Measurements from ENCODE around the gene PAPSS2.

PAPSS2 gene

GRCh38 chr10:87667493-87667892 lies 7.8 kb downstream of the PAPSS2 start:
- no peaks in the 10 kb centered on the region for H3F3A ChIP-seq (ENCODE audit: insufficient read depth)
- TF ChIP-seq EZH2phosphoT487 (conservative IDR thresholded peaks at IDR 0.05; ENCODE audit: low read length) (no peak), CTCF (IDR thresholded peaks at IDR 0.05; ENCODE audit: insufficient read depth, low read length, poor library complexity, severe bottlenecking) (no peak)
- H3K27ac ChIP-seq (ENCODE audit: low read depth, low read length) = no peak overlapping the region
- H3K9me2 ChIP-seq (replicated peaks; ENCODE audit: insufficient read depth, low read length) = no peaks in the 10 kb centered on the region
- no peaks in the 10 kb centered on the region for H3K27me3 ChIP-seq (ENCODE audit: low read length)
- H3K4me3 ChIP-seq (ENCODE audit: insufficient read depth, low read length, poor library complexity, severe bottlenecking) = no peak overlapping the region
- H3K4me2 ChIP-seq (ENCODE audit: low read depth, low read length, poor library complexity, severe bottlenecking) = no peak overlapping the region
- no peaks in the 10 kb centered on the region for H3K9me3 ChIP-seq (ENCODE audit: insufficient read depth, low read length)
- no peak overlapping the region for H3K9ac ChIP-seq (ENCODE audit: low read length)
- H4K20me1 ChIP-seq (ENCODE audit: low read depth, low read length) = no peaks in the 10 kb centered on the region
- no peaks in the 10 kb centered on the region for H3K36me3 ChIP-seq (ENCODE audit: low read length)
- no peaks in the 10 kb centered on the region for H3K79me2 ChIP-seq (ENCODE audit: insufficient read depth, low read length)
- no peak overlapping the region for H2AFZ ChIP-seq (ENCODE audit: low read depth, low read length, severe bottlenecking)

GRCh38 chr10:87668324-87669074 lies 8.8 kb downstream of the PAPSS2 start:
- Histone ChIP-seq H3K27me3 (ENCODE audit: low read length) (no peaks in the 10 kb centered on the region), H3K27ac (ENCODE audit: low read depth, low read length) (no peak overlapping the region), H3K9me2 (replicated peaks; ENCODE audit: insufficient read depth, low read length) (no peaks in the 10 kb centered on the region), H3K9me3 (ENCODE audit: insufficient read depth, low read length) (no peaks in the 10 kb centered on the region), H3K4me2 (ENCODE audit: low read depth, low read length, poor library complexity, severe bottlenecking) (no peak overlapping the region), H3K9ac (ENCODE audit: low read length) (no peak overlapping the region), H3F3A (ENCODE audit: insufficient read depth) (no peaks in the 10 kb centered on the region), H2AFZ (ENCODE audit: low read depth, low read length, severe bottlenecking) (no peak overlapping the region), H4K20me1 (ENCODE audit: low read depth, low read length) (no peaks in the 10 kb centered on the region), H3K4me3 (ENCODE audit: insufficient read depth, low read length, poor library complexity, severe bottlenecking) (no peak overlapping the region), H3K36me3 (ENCODE audit: low read length) (no peaks in the 10 kb centered on the region), H3K79me2 (ENCODE audit: insufficient read depth, low read length) (no peaks in the 10 kb centered on the region)
- no peak for TF ChIP-seq EZH2phosphoT487 (conservative IDR thresholded peaks at IDR 0.05; ENCODE audit: low read length)
- no peak for TF ChIP-seq CTCF (IDR thresholded peaks at IDR 0.05; ENCODE audit: insufficient read depth, low read length, poor library complexity, severe bottlenecking)

- no peak overlapping the region for H2AFZ ChIP-seq (ENCODE audit: low read depth, low read length, severe bottlenecking)
- no peak overlapping the region for H3K4me3 ChIP-seq (ENCODE audit: insufficient read depth, low read length, poor library complexity, severe bottlenecking)
- H3F3A ChIP-seq (ENCODE audit: insufficient read depth) = no peaks in the 10 kb centered on the region
- H3K9ac ChIP-seq (ENCODE audit: low read length) = no peak overlapping the region
- no peaks in the 10 kb centered on the region for H3K9me3 ChIP-seq (ENCODE audit: insufficient read depth, low read length)
- no peak overlapping the region for H3K27ac ChIP-seq (ENCODE audit: low read depth, low read length)
- H3K79me2 ChIP-seq (ENCODE audit: insufficient read depth, low read length) = no peaks in the 10 kb centered on the region
- no peaks in the 10 kb centered on the region for H3K9me2 ChIP-seq (replicated peaks; ENCODE audit: insufficient read depth, low read length)
- no peak overlapping the region for H3K4me2 ChIP-seq (ENCODE audit: low read depth, low read length, poor library complexity, severe bottlenecking)
- no peaks in the 10 kb centered on the region for H3K27me3 ChIP-seq (ENCODE audit: low read length)
- no peaks in the 10 kb centered on the region for H4K20me1 ChIP-seq (ENCODE audit: low read depth, low read length)
- no peaks in the 10 kb centered on the region for H3K36me3 ChIP-seq (ENCODE audit: low read length)
- no peak for TF ChIP-seq EZH2phosphoT487 (conservative IDR thresholded peaks at IDR 0.05; ENCODE audit: low read length)
- no peak for TF ChIP-seq CTCF (IDR thresholded peaks at IDR 0.05; ENCODE audit: insufficient read depth, low read length, poor library complexity, severe bottlenecking)
Measured at GRCh38 chr10:87669752-87670151, 10.1 kb downstream of the PAPSS2 start.

Data from SU-DHL-6 (cell line).